HFF-Myc (cell line): ENCODE data around the gene DNAJC5.
"Not testable (repeated sequence)": the region's sequence is repeated elsewhere in the genome, so short reads cannot be mapped to it uniquely, and the experiment has no call there.

Source experiments
- DNase-seq: peaks from one replicate; pipeline ENCODE4 v3.0.0-alpha.2; 2011; ENCODE audit warnings: low read depth; ENCODE audit errors: extremely low read depth
- H3K4me3 ChIP-seq: replicated peaks from 2 replicates; pipeline ENCODE4 v1.5.1; 2011; ENCODE audit warnings: low read depth, mild to moderate bottlenecking, control low read depth, low read length
- CTCF ChIP-seq: IDR thresholded peaks from 2 replicates; pipeline ENCODE4 v1.5.1; 2012; ENCODE audit warnings: mild to moderate bottlenecking, low read depth, low read length, control low read depth; ENCODE audit errors: missing control alignments

DNAJC5 gene

GRCh38 chr20:63850689-63851547, 44.0 kb upstream of the DNAJC5 start:
- no peak overlapping the region for H3K4me3 ChIP-seq
- DNase-seq, result no peak
- TF ChIP-seq CTCF, result no peak

- not testable (repeated sequence) for DNase-seq, H3K4me3 ChIP-seq
These were observed 43.4 kb upstream of the DNAJC5 start for GRCh38 chr20:63851548-63851943.

- not testable (repeated sequence) for DNase-seq, H3K4me3 ChIP-seq
These were observed 41.2 kb upstream of the DNAJC5 start for GRCh38 chr20:63853733-63854068.

GRCh38 chr20:63854069-63854765, 40.7 kb upstream of the DNAJC5 start:
- no peak for TF ChIP-seq CTCF
- no peak overlapping the region for H3K4me3 ChIP-seq
- no peak for DNase-seq

- TF ChIP-seq CTCF, result no peak
- H3K4me3 ChIP-seq, result no peak overlapping the region
- DNase-seq, result no peak
These were observed 40.1 kb upstream of the DNAJC5 start for GRCh38 chr20:63854766-63855362.

GRCh38 chr20:63855363-63856097, 39.4 kb upstream of the DNAJC5 start:
- no peak for TF ChIP-seq CTCF

GRCh38 chr20:63856098-63856511, 38.8 kb upstream of the DNAJC5 start:
- DNase-seq, result no peak
- no peak for TF ChIP-seq CTCF

More at GRCh38 chr20:63855363-63856097, 39.4 kb upstream of the DNAJC5 start:
- no peak for DNase-seq
- no peak overlapping the region for H3K4me3 ChIP-seq

More at GRCh38 chr20:63856098-63856511, 38.8 kb upstream of the DNAJC5 start:
- H3K4me3 ChIP-seq, result no peak overlapping the region
